Umbilical cord (tissue), 2 donors: Measurements from ENCODE around the gene KCNIP4. TPM values are rescaled to one million over a fixed set of nuclear protein-coding genes. Genes with fewer than 3 reads are reported as not detected.

Experiments
- DNase-seq: peaks from one replicate; pipeline ENCODE4 v3.0.0-alpha.2; 2015; ENCODE audit warnings: low spot score
- total RNA-seq: library from RNA; depleted of rRNA; stranded (reverse); fragments of >200 nt; gene quantifications from one replicate; pipeline ENCODE4 v1.2.3, GENCODE V29; 2014; ENCODE audit warnings: low replicate concordance; ENCODE audit not compliant: insufficient read depth

The KCNIP4 gene
- total RNA-seq, 1 donor from 2014 or later, result 9.1 TPM

- no peak for DNase-seq
Measured at GRCh38 chr4:21688596-21689265, 259.8 kb downstream of the KCNIP4 start.

GRCh38 chr4:21685911-21686310 is 262.7 kb downstream of the KCNIP4 start:
- peak; percentile 94 for DNase-seq

- DNase-seq, result no peak
Measured at GRCh38 chr4:21680326-21680898, 268.2 kb downstream of the KCNIP4 start.

- no peak for DNase-seq
Measured at GRCh38 chr4:21678711-21679110, 269.9 kb downstream of the KCNIP4 start.

- peak; percentile 58 for DNase-seq
Measured at GRCh38 chr4:21677173-21677572, 271.4 kb downstream of the KCNIP4 start.

- DNase-seq, result peak; percentile 85
Measured at GRCh38 chr4:21664355-21664754, 284.2 kb downstream of the KCNIP4 start.

- no peak for DNase-seq
Measured at GRCh38 chr4:21656832-21657231, 291.7 kb downstream of the KCNIP4 start.

- peak; percentile 39 for DNase-seq
Measured at GRCh38 chr4:21655031-21655430, 293.5 kb downstream of the KCNIP4 start.

- peak; percentile 48 for DNase-seq
Measured at GRCh38 chr4:21652508-21653231, 295.9 kb downstream of the KCNIP4 start.

- DNase-seq, result no peak
Measured at GRCh38 chr4:21649391-21650090, 299.0 kb downstream of the KCNIP4 start.

GRCh38 chr4:21645776-21646175 is 302.8 kb downstream of the KCNIP4 start:
- DNase-seq, result no peak

- DNase-seq, result no peak
Measured at GRCh38 chr4:21641696-21642095, 306.9 kb downstream of the KCNIP4 start.

- no peak for DNase-seq
Measured at GRCh38 chr4:21638171-21638725, 310.3 kb downstream of the KCNIP4 start.

GRCh38 chr4:21628916-21629610 is 319.5 kb downstream of the KCNIP4 start:
- no peak for DNase-seq

GRCh38 chr4:21628116-21628670 is 320.4 kb downstream of the KCNIP4 start:
- DNase-seq, result no peak

GRCh38 chr4:21625447-21625846 is 323.1 kb downstream of the KCNIP4 start:
- DNase-seq, result no peak

GRCh38 chr4:21605006-21605405 is 343.6 kb downstream of the KCNIP4 start:
- DNase-seq, result no peak

GRCh38 chr4:21596521-21596920 is 352.1 kb downstream of the KCNIP4 start:
- DNase-seq, result no peak

GRCh38 chr4:21593671-21594001 is 354.9 kb downstream of the KCNIP4 start:
- no peak for DNase-seq

- peak; percentile 64 for DNase-seq
Measured at GRCh38 chr4:21592970-21593670, 355.5 kb downstream of the KCNIP4 start.
